GM20431 (cell line): ENCODE results near the gene NPAS1.
"Not testable (repeated sequence)": the region's sequence is repeated elsewhere in the genome, so short reads cannot be mapped to it uniquely, and the experiment has no call there.

Experiments used
- in situ Hi-C: fragments of 300-500 bp; cut with MseI, MboI; formaldehyde crosslinking; loops from one replicate; pipeline ENCODE4 v1.15.0; 2020; ENCODE audit warnings: low sequenced_read_pairs; ENCODE audit not compliant: unreplicated experiment

NPAS1 gene

DNA sequence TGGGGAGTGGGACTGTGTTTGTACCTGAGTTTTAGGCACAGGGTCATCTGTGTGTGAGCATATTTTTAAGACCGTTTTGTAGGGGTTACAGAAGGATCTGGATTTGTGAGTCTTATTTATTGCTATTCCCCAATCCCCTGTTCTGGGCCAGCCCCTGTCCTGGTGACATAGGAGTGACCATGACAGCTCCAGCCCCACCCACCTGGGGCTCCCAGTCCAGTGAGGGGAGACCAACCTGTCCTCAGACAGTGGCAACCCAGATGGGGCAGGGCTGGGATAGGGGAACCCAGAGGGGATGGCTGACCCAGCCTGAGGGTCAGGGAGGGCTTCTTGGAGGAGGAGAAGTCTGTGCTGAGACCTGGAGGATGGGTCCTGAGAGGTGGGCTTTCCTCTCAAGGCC lies 18.1 kb downstream of the NPAS1 start:
- in situ Hi-C loops, result no loop called here

GRCh38 chr19:47039239-47039874 lies 19.7 kb downstream of the NPAS1 start:
- in situ Hi-C loops, result no loop called here

DNA sequence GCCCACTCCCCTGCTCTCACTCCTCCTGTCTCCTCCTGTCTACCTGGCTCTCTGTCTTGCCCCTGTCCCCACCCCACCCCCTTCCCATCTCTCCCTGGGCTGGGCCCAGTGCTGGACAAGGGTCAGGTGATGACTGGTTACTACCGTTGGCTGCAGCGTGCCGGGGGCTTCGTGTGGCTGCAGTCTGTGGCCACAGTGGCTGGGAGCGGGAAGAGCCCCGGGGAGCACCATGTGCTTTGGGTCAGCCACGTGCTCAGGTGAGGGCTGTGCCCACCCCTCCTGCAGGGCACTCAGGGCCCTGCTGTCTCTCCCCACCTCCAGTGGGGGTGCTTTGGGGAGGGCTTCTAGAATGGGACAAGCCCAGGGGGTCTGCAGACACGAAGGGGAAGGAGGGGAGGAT lies 21.2 kb downstream of the NPAS1 start:
- in situ Hi-C loops, result no loop called here

DNA sequence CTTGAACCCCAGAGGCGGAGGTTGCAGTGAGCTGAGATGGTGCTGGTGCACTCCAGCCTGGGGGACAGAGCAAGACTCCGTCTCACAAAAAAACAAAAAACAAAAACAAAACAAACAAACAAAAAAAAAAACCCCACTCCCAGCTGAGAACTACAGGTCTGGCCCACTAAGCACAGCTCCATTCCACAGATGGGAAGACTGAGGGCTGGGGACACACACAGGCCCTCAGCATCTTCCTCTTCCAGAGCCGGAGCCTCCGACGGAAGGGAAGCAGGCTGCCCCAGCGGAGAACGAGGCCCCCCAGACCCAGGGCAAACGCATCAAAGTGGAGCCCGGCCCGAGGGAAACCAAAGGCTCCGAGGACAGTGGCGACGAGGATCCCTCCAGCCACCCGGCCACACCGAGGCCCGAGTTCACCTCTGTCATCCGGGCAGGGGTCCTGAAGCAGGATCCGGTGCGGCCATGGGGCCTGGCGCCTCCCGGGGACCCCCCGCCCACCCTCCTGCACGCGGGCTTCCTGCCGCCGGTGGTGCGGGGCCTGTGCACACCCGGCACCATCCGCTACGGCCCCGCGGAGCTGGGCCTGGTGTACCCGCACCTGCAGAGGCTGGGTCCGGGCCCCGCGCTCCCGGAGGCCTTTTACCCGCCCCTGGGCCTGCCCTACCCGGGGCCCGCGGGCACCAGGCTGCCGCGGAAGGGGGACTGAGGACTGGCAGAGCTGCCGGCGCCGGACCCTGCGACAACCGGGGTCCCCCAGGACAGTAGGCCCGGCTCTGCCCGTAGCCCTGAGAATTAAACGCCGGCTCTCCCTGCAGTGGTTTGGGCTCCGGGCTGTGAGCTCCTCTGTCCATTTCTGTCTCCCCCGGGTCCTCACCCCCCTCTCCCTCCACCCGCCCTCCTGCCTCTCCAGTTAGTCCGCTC lies 25.6 kb downstream of the NPAS1 start:
- in situ Hi-C loops, result no loop called here

- in situ Hi-C loops, result no loop called here
Observed at GRCh38 chr19:47045867-47046470, 26.3 kb downstream of the NPAS1 start.

- in situ Hi-C loops, result no loop called here
Observed at GRCh38 chr19:47047272-47047762, 27.7 kb downstream of the NPAS1 start.

- in situ Hi-C loops, result no loop called here
Observed at GRCh38 chr19:47047763-47048405, 28.2 kb downstream of the NPAS1 start.

DNA sequence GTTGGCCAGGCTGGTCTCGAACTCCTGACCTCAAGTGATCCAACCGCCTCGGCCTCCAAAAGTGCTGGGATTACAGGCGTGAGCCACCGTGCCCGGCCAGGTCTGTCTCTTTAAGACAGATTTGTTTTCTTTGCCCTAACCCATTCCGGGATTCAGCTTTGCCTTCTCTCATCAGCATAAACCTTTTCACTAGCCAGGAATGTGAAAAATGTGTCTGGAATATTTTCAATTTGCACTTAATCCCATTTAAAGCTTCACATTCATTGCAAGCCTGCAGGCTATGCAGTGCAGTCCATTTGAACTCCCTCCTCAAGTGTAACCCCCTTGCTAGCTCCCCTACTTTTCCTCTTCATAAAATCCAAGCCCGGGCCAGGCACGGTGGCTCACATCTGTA lies 29.7 kb downstream of the NPAS1 start:
- in situ Hi-C loops, result no loop called here

- in situ Hi-C loops, result not testable (repeated sequence)
Observed at GRCh38 chr19:47050562-47050961, 30.9 kb downstream of the NPAS1 start.

- in situ Hi-C loops, result no loop called here
Observed at GRCh38 chr19:47056411-47056810, 36.8 kb downstream of the NPAS1 start.

GRCh38 chr19:47057328-47057727 lies 37.7 kb downstream of the NPAS1 start:
- in situ Hi-C loops, result no loop called here

- in situ Hi-C loops, result no loop called here
Observed at GRCh38 chr19:47058621-47059022, 39.0 kb downstream of the NPAS1 start.

- in situ Hi-C loops, result no loop called here
Observed at GRCh38 chr19:47063874-47064273, 44.2 kb downstream of the NPAS1 start.

DNA sequence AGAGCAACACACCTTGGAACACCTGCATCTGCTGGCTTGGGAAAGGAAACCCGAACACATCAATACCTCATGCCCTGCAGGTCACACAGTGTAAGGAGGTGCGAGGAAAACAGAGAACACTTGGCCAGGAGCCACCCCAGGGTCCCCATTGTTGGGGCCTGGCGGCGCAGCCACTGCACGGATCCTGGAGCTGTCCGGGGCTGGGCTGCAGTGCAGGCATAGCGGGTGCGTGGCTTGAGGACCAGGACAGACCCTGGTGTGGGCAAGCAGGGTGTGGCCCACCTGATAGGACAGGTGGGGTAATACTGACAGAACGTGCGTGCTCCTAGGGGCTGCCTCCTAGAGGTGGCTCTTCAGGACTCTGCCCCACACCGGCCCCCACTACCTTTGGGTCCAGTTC lies 45.6 kb downstream of the NPAS1 start:
- in situ Hi-C loops, result no loop called here

DNA sequence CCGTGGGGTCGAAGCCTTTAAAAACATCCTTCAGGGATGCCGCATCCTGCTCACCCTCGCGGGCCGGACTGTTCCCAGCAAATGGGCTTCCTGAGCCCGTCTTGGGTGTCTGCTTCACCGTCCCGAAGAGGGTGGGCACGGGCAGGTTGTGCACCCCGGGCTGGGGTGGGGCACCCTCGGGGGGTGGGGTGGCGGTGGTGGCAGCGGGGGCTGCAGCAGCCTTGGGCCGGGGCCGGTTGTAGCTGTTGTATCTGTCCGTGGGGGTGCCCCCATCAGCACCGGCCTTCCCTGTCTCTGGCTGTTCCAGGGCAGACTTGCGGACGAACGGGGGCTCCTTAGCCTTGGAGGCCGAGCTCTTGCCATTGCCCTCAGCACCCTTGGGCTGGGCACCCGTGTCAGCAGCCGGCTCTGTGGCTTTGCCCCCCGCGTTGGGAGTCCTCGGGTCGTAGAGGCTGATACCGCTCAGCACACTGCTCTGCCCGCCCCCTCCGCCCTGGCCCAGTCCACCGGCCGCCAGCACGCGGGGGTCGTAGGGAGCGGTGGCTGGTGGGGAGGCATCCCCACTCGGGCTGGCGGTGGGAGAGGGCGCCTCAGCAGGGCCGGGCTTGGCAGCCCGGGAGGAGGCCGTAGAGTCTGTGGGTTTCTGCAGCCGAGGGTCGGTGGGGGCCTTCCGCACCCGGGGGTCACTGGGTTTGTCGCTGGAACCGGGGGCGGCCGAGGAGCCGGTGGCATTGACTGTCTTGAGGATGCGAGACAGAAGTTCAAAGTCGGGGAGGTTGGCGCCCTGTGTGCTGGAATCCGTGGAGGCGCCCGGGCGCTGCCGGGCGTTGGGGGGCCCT lies 47.0 kb downstream of the NPAS1 start:
- in situ Hi-C loops, result no loop called here

DNA sequence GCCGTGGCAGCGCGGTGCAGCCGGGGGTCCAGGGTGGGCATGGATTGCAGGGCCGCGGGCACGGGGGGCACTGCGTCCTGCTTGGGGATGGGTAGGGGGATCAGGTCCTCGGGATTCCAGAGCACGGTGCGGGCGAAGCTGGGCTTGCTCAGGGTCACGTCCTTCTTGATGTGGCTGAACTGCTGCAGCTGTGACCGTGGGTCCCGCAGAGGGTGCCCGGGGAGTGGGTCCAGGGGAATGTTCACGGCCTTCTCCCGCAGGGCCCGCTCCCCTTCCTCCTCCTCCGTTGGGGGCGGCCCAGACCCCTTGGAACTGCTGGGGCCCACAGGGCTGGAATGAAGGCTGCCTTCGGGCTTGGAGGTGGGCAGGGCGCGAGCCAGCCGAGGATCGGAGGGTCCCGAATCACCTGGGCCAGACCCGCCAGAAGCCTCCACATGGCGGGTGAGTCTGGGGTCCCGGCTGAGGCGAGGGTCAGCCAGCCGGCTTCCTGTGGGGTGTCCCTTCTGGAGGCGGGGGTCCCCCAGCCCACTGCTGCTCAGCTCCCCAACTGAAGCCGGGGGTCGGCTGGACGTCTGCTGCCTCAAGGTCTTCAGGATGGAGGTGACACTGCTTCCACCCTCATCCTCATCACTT lies 47.7 kb downstream of the NPAS1 start:
- in situ Hi-C loops, result no loop called here

DNA sequence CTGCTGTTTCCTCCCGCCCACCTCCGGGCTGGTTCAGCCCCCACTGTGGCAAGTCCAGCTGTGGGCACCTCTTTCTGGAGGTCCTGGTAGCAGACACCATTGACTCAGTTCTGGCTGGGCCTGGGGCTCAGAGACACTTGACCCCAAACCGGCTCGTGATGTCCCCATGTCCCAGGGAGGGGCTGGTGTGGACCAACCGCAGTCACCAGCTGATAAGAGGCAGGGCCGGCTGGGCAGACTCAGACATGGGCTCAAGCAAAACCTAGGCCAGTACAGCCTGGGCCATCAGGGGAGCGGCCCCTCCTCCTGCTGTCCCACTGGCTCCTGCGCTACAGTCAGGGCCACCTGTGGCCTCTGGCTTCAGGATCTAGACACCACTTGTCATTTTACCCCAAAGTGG lies 48.6 kb downstream of the NPAS1 start:
- in situ Hi-C loops, result no loop called here

DNA sequence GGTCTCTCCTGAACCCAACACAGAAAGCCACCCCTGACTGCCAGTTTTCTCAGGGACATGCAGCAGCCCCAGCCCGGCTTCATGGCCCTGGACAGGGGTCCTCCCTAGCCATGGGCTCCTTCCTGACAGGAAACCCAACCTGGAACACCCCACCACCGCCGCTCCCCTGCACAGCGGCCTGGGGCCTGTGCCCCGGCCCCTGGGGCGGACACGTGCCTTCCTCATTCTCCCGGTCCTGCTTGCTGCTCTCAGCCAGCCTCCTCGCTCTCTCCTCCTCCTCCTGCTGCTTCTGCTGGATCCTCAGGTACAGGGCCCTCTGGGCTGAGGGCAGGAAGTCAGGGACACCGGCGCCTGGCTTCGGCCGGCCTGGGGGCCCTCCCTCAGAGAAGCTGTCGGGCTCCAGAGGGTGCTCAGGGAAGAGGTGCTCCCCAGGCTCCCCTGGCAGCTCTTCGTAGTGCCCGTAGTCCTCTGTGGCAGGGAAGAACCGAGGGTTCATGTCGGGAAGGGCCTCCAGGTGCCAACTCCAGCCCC lies 49.3 kb downstream of the NPAS1 start:
- in situ Hi-C loops, result no loop called here

GRCh38 chr19:47069795-47070194 lies 50.2 kb downstream of the NPAS1 start:
- in situ Hi-C loops, result no loop called here
